K562 (cell line): ENCODE data around the gene RASIP1. TPM values are rescaled to one million over a fixed set of nuclear protein-coding genes. Genes with fewer than 3 reads are reported as not detected.

Experiments
- ATAC-seq: fragments of 200-7000 bp; cut with Tn5 transposase; 3 replicates; pipeline ENCODE4 v1.9.1; 2020; ENCODE audit warnings: moderate library complexity
- BruUV-seq: library from RNA; stranded (reverse); fragments of 400-500 nt; replicated peaks from 2 replicates; lab custom pipeline; 2021; lab: Mats Ljungman, UMichigan
- CTCF ChIA-PET: fragments of 300-600 bp; formaldehyde crosslinking; extraction: SDS; loops from one replicate; lab custom pipeline; 2021; ENCODE audit warnings: low intra/inter-chr PET ratio; lab: Yijun Ruan, JAX
- POLR2A ChIA-PET: fragments of 300-600, 350-650 bp; sonication (Branson Sonifier 250); formaldehyde crosslinking; extraction: SDS; loops from one replicate; lab custom pipeline; 2021; ENCODE audit warnings: antibody characterized with exemption, inconsistent platforms; lab: Yijun Ruan, JAX
- DNase-seq, 4 experiments: peaks; one replicate each; pipeline versions ENCODE4 v3.0.0 to v3.0.0-alpha.2; 2011 to 2018; ENCODE audit warnings: low spot score in 3 of 4, mixed read lengths in 3 of 4; ENCODE audit errors: extremely low read depth in 1 of 4
- FAIRE-seq: peaks from 2 replicates; lab custom pipeline; 2011; peaks lifted over from hg19 to GRCh38; lab: Jason Lieb, UNC
- H2AFZ ChIP-seq: 2 replicates; pipeline ENCODE4 v1.6.0; 2011; ENCODE audit warnings: low read depth, low read length, control low read depth, inconsistent platforms
- H3K27ac ChIP-seq: fragments of 200-600 bp; 3 replicates; pipeline ENCODE4 v1.8.0; 2011; ENCODE audit warnings: low read depth, mild to moderate bottlenecking, control low read depth, inconsistent platforms, low read length, moderate library complexity, mixed read lengths; ENCODE audit errors: extremely low read depth
- H3K27me3 ChIP-seq, 2 experiments: fragments of 300-600 bp in 1 of 2; 2 replicates in 1 of 2; 3 replicates in 1 of 2; pipeline versions ENCODE4 v1.6.0 to v1.8.0; 2011; ENCODE audit warnings: inconsistent platforms in 2 of 2, low read length in 2 of 2, mild to moderate bottlenecking in 1 of 2, mixed read lengths in 1 of 2, moderate library complexity in 1 of 2; ENCODE audit not compliant: control insufficient read depth in 2 of 2, insufficient read depth in 2 of 2
- H3K36me3 ChIP-seq: fragments of 300-600 bp; 3 replicates; pipeline ENCODE4 v1.8.0; 2011; ENCODE audit warnings: mild to moderate bottlenecking, low read length, inconsistent platforms; ENCODE audit not compliant: control insufficient read depth, insufficient read depth
- H3K4me1 ChIP-seq, 2 experiments: fragments of 200-600 bp in 1 of 2; replicated peaks in 1 of 2; 2 replicates in 1 of 2; 3 replicates in 1 of 2; pipeline versions ENCODE4 v1.5.1 to v1.8.0; 2011; ENCODE audit warnings: inconsistent platforms in 2 of 2, low read length in 2 of 2, mild to moderate bottlenecking in 1 of 2, mixed read lengths in 1 of 2, moderate library complexity in 1 of 2; ENCODE audit not compliant: control insufficient read depth in 2 of 2, insufficient read depth in 2 of 2
- H3K4me2 ChIP-seq: 2 replicates; pipeline ENCODE4 v1.6.1; 2011; ENCODE audit warnings: low read length, control low read depth, inconsistent platforms, mixed read lengths; ENCODE audit not compliant: insufficient read depth
- H3K4me3 ChIP-seq: fragments of 200-600 bp; sonication (generic), shearing (Covaris generic); 2 replicates; pipeline ENCODE4 v1.5.1; 2016; ENCODE audit warnings: control low read depth, inconsistent platforms
- H3K79me2 ChIP-seq: fragments of 200-600 bp; 3 replicates; pipeline ENCODE4 v1.8.0; 2011; ENCODE audit warnings: low read length, inconsistent platforms; ENCODE audit not compliant: control insufficient read depth, insufficient read depth
- H3K9ac ChIP-seq, 2 experiments: 2 replicates each; pipeline versions ENCODE4 v1.6.0 to v1.6.1; 2011; ENCODE audit warnings: low read depth in 2 of 2, low read length in 2 of 2, control low read depth in 1 of 2, inconsistent platforms in 1 of 2, mild to moderate bottlenecking in 1 of 2, mixed read lengths in 1 of 2; ENCODE audit not compliant: insufficient read depth in 1 of 2
- H3K9me1 ChIP-seq: one replicate; pipeline ENCODE4 v1.6.0; 2011; ENCODE audit warnings: inconsistent platforms, mild to moderate bottlenecking, low read length, moderate library complexity; ENCODE audit not compliant: control insufficient read depth, insufficient read depth
- H3K9me3 ChIP-seq: replicated peaks from 2 replicates; pipeline ENCODE4 v1.5.1; 2011; ENCODE audit warnings: low read depth, low read length, inconsistent platforms; ENCODE audit not compliant: control insufficient read depth, insufficient read depth
- H4K20me1 ChIP-seq: replicated peaks from 2 replicates; pipeline ENCODE4 v1.6.1; 2011; ENCODE audit warnings: low read length, inconsistent platforms, mixed read lengths; ENCODE audit not compliant: control insufficient read depth, insufficient read depth
- DLX4 ChIP-seq: fragments of 250-450 bp; sonication (Bioruptor Pico); IDR thresholded peaks from 2 replicates; pipeline ENCODE4 v1.6.1; 2021; ENCODE audit warnings: mild to moderate bottlenecking
- E2F8 ChIP-seq: fragments of 450-650 bp; IDR thresholded peaks from 2 replicates; pipeline ENCODE4 v1.7.1; 2018; ENCODE audit warnings: mild to moderate bottlenecking, low read depth; ENCODE audit not compliant: partially characterized antibody
- ELF2 ChIP-seq: fragments of 250-450 bp; sonication (Bioruptor Pico); IDR thresholded peaks from 2 replicates; pipeline ENCODE4 v1.5.0; 2021; ENCODE audit warnings: mild to moderate bottlenecking
- MECOM ChIP-seq: fragments of 250-450 bp; sonication (Bioruptor Pico); IDR thresholded peaks from 2 replicates; pipeline ENCODE4 v1.8.0; 2022; ENCODE audit warnings: inconsistent platforms
- NFE2L1 ChIP-seq: fragments of 450-650 bp; IDR thresholded peaks from 2 replicates; pipeline ENCODE4 v1.6.1; 2016; ENCODE audit warnings: missing genetic modification characterization, low read depth, mild to moderate bottlenecking, missing compliant biosample characterization, moderate library complexity, borderline replicate concordance
- PRMT5 ChIP-seq: sonication (generic); formaldehyde crosslinking; IDR thresholded peaks from 2 replicates; pipeline ENCODE4 v1.5.0; 2020; ENCODE audit warnings: missing genetic modification reagents
- RBM25 ChIP-seq: fragments of 200-400 bp; formaldehyde crosslinking; IDR thresholded peaks from 2 replicates; pipeline ENCODE4 v1.6.1; 2018; ENCODE audit warnings: low read length, low read depth, moderate library complexity; ENCODE audit not compliant: severe bottlenecking
- SFPQ ChIP-seq: fragments of 200-400 bp; formaldehyde crosslinking; IDR thresholded peaks from 2 replicates; pipeline ENCODE4 v1.6.1; 2017; ENCODE audit warnings: mild to moderate bottlenecking, low read depth, low read length, moderate library complexity
- SRSF7 ChIP-seq: fragments of 200-400 bp; formaldehyde crosslinking; optimal IDR thresholded peaks from 2 replicates; pipeline ENCODE3; 2017; ENCODE audit warnings: mild to moderate bottlenecking, low read depth, low read length
- ZBTB5 ChIP-seq: fragments of 450-650 bp; IDR thresholded peaks from 2 replicates; pipeline ENCODE4 v1.6.1; 2017; ENCODE audit warnings: antibody characterized with exemption
- WGBS: fragments of 100-300 bp; shearing (Covaris generic); methylation state at CpG from one replicate; pipeline ENCODE4 v1.1.6; 2016; ENCODE audit warnings: low coverage, mixed read lengths; ENCODE audit not compliant: insufficient coverage; ENCODE audit errors: missing lambda C conversion rate; 5-methylcytosine and 5-hydroxymethylcytosine counted together
- in situ Hi-C: fragments of 300-500 bp; cut with MboI; formaldehyde crosslinking; loops from 4 replicates; pipeline ENCODE4 v1.15.0; 2018; ENCODE audit warnings: inconsistent platforms, mixed read lengths
- intact Hi-C: fragments of 100-400 bp; cut with micrococcal nuclease; formaldehyde crosslinking; loops from 2 replicates; pipeline ENCODE4 v1.14.2; 2022
- polyA plus RNA-seq, 8 experiments: library from polyadenylated mRNA; depleted of rRNA in 4 of 8; stranded (reverse) in 5 of 8; unstranded in 3 of 8; fragments of >200 nt; fragmentation: Nextera tagmentation in 2 of 8; fragmentation: Illumina TruSeq in 1 of 8; extraction: Ambion mirVana in 2 of 8; extraction: Trizol in 1 of 8; gene quantifications; 2 replicates each; pipeline versions ENCODE4 v1.2.1 to v1.2.3, GENCODE V29; 2011 to 2014; ENCODE audit warnings: inconsistent platforms in 1 of 8, missing spikeins in 1 of 8
- total RNA-seq, 7 experiments: library from RNA; depleted of rRNA in 6 of 7; stranded (reverse); fragments of >200 nt in 6 of 7; fragmentation: Illumina TruSeq in 2 of 7; extraction: Trizol in 2 of 7; gene quantifications; 2 replicates each; pipeline versions ENCODE4 v1.2.1 to v1.2.3, GENCODE V29; 2011 to 2021; ENCODE audit warnings: low replicate concordance in 1 of 7

The RASIP1 gene
- total and polyA plus RNA-seq, 9 of the 15 experiments (the other 6 are each of a cell fraction or from before 2014, with no cell fraction given) = 0.20 to 4.7 (median 1.5) TPM

- TF ChIP-seq E2F8 = no peak
Measured at GRCh38 chr19:48673436-48674100, 66.8 kb downstream of the RASIP1 start (continued).

- H3K9me1 ChIP-seq = no peaks in the 10 kb centered on the region
- 62% methylated on average over 11 of the region's 25 CpGs for WGBS
- H3K9ac ChIP-seq = peak within 1 kb of the TSS in 1 of 2 experiments; percentile 60; a peak in 1 of 4 replicates
- H3K4me3 ChIP-seq = no peak within 1 kb of the TSS
- no peaks in the 10 kb centered on the region for H4K20me1 ChIP-seq
- ChIA-PET POLR2A (no interaction called here), CTCF (no interaction called here)
- H3K27ac ChIP-seq = no peak within 1 kb of the TSS
- peaks cover 6 to 48% of the 10 kb centered on the region in 2 experiments; a peak in 4 of 5 replicates for H3K4me1 ChIP-seq
- intact Hi-C loops (no loop called here), in situ Hi-C loops (no loop called here)
- no peaks in the 10 kb centered on the region for H3K27me3 ChIP-seq
- ATAC-seq (no peak), DNase-seq (no peak), FAIRE-seq (no peak)
- H3K79me2 ChIP-seq = no peaks in the 10 kb centered on the region
- no peak within 1 kb of the TSS for H3K4me2 ChIP-seq
- H3K36me3 ChIP-seq = no peaks in the 10 kb centered on the region
- no TSS peak for BruUV-seq
- H2AFZ ChIP-seq = no peak within 1 kb of the TSS
- no peaks in the 10 kb centered on the region for H3K9me3 ChIP-seq
- TF ChIP-seq MECOM (CRISPR knock-in tag) = no peak
- TF ChIP-seq SFPQ = no peak
- TF ChIP-seq DLX4 = no peak
- no peak for TF ChIP-seq ZBTB5
- TF ChIP-seq NFE2L1 (tag) = no peak
- TF ChIP-seq PRMT5 (CRISPR knock-in tag) = no peak
- no peak for TF ChIP-seq SRSF7
- TF ChIP-seq RBM25 = no peak
- TF ChIP-seq ELF2 = no peak
Measured at GRCh38 chr19:48672994-48673393, 67.4 kb downstream of the RASIP1 start, which contains the start of gene NTN5. Gene NTN5 (minus strand): TSS chr19:48673017. CDS start chr19:48670986, 2,031 bp downstream.
